Neural progenitor cell (in vitro differentiated cells): ENCODE measurements around the gene CCDC122. TPM values are rescaled to one million over a fixed set of nuclear protein-coding genes. Genes with fewer than 3 reads are reported as not detected.

Source experiments
- DNase-seq: peaks from one replicate; pipeline ENCODE4 v3.0.0-alpha.2; 2016; ENCODE audit warnings: low spot score
- H2AFZ ChIP-seq: fragments of 200-600 bp; sonication (generic); replicated peaks from 2 replicates; pipeline ENCODE4 v1.6.1; 2016; ENCODE audit warnings: antibody characterized with exemption
- H3F3A ChIP-seq: fragments of 200-600 bp; sonication (generic); 2 replicates; pipeline ENCODE4 v1.6.1; 2016; ENCODE audit warnings: antibody characterized with exemption, low read depth
- H3K27ac ChIP-seq: fragments of 200-600 bp; sonication (generic); 2 replicates; pipeline ENCODE4 v1.5.1; 2016; ENCODE audit warnings: mild to moderate bottlenecking
- H3K27me3 ChIP-seq: fragments of 200-600 bp; sonication (generic); 2 replicates; pipeline ENCODE4 v1.6.1; 2016; ENCODE audit warnings: mild to moderate bottlenecking, moderate library complexity
- H3K36me3 ChIP-seq: fragments of 200-600 bp; sonication (generic); 2 replicates; pipeline ENCODE4 v1.5.1; 2016
- H3K4me1 ChIP-seq: fragments of 200-600 bp; sonication (generic); 2 replicates; pipeline ENCODE4 v1.6.1; 2016; ENCODE audit warnings: mixed run types
- H3K4me2 ChIP-seq: fragments of 200-600 bp; sonication (generic); 2 replicates; pipeline ENCODE4 v1.6.1; 2016
- H3K4me3 ChIP-seq: fragments of 200-600 bp; sonication (generic); 2 replicates; pipeline ENCODE4 v1.5.1; 2016
- H3K79me2 ChIP-seq: fragments of 200-600 bp; sonication (generic); 2 replicates; pipeline ENCODE4 v1.6.1; 2016; ENCODE audit warnings: low read depth
- H3K9ac ChIP-seq: fragments of 200-600 bp; sonication (generic); 2 replicates; pipeline ENCODE4 v1.6.1; 2016
- H3K9me3 ChIP-seq: fragments of 200-600 bp; sonication (generic); 2 replicates; pipeline ENCODE4 v1.5.1; 2016; ENCODE audit warnings: low read depth
- H4K20me1 ChIP-seq: fragments of 200-600 bp; sonication (generic); 2 replicates; pipeline ENCODE4 v1.6.1; 2016; ENCODE audit warnings: low read depth
- H3K27ac Mint-ChIP-seq: 3 replicates; pipeline ENCODE4 v1.8.0; 2021; ENCODE audit warnings: mixed read lengths
- H3K27me3 Mint-ChIP-seq: 2 replicates; pipeline ENCODE4 v1.8.0; 2022; ENCODE audit warnings: low read depth, mild to moderate bottlenecking, inconsistent platforms, moderate library complexity, mixed read lengths; ENCODE audit not compliant: insufficient read depth
- H3K36me3 Mint-ChIP-seq: 3 replicates; pipeline ENCODE4 v1.8.0; 2021; ENCODE audit warnings: mixed read lengths
- H3K4me1 Mint-ChIP-seq: 3 replicates; pipeline ENCODE4 v1.8.0; 2021; ENCODE audit warnings: mixed read lengths
- H3K4me3 Mint-ChIP-seq: 3 replicates; pipeline ENCODE4 v1.8.0; 2021; ENCODE audit warnings: mild to moderate bottlenecking, moderate library complexity, mixed read lengths
- H3K9me3 Mint-ChIP-seq: 3 replicates; pipeline ENCODE4 v1.8.0; 2020; ENCODE audit warnings: mixed read lengths
- CTCF ChIP-seq: fragments of 200-600 bp; sonication (generic); IDR thresholded peaks from 2 replicates; pipeline ENCODE4 v1.5.1; 2017; ENCODE audit warnings: antibody characterized with exemption, mild to moderate bottlenecking
- EZH2 ChIP-seq: fragments of 200-600 bp; sonication (generic); IDR thresholded peaks from 2 replicates; pipeline ENCODE4 v1.6.1; 2017; ENCODE audit warnings: antibody characterized with exemption, mild to moderate bottlenecking, moderate library complexity
- EZH2phosphoT487 ChIP-seq: fragments of 200-600 bp; sonication (generic); IDR thresholded peaks from 2 replicates; pipeline ENCODE4 v1.6.1; 2017; ENCODE audit warnings: antibody characterized with exemption
- total RNA-seq: library from RNA; depleted of rRNA; stranded (reverse); fragments of >200 nt; gene quantifications from 2 replicates; pipeline ENCODE4 v1.2.3, GENCODE V29; 2015; ENCODE audit warnings: low replicate concordance

Gene CCDC122
- total RNA-seq, 1 donor from 2014 or later, result 24.4 TPM

GRCh38 chr13:43861863-43862262 lies 17.7 kb downstream of the CCDC122 start:
- Mint-ChIP-seq H3K27me3 (peaks cover 3% of the 10 kb centered on the region), H3K9me3 (peaks cover 3% of the 10 kb centered on the region), H3K36me3 (peaks cover 2% of the 10 kb centered on the region), H3K4me3 (no peak overlapping the region), H3K4me1 (no peaks in the 10 kb centered on the region), H3K27ac (no peak overlapping the region)
- H3K4me2 ChIP-seq, result no peak overlapping the region
- H3F3A ChIP-seq, result no peaks in the 10 kb centered on the region
- H3K27me3 ChIP-seq, result no peaks in the 10 kb centered on the region
- no peak overlapping the region for H3K4me3 ChIP-seq
- no peaks in the 10 kb centered on the region for H3K79me2 ChIP-seq
- H3K36me3 ChIP-seq, result no peaks in the 10 kb centered on the region
- TF ChIP-seq CTCF, result no peak
- no peak for TF ChIP-seq EZH2phosphoT487
- TF ChIP-seq EZH2, result no peak
- H3K4me1 ChIP-seq, result no peaks in the 10 kb centered on the region
- H3K9me3 ChIP-seq, result peaks cover 10% of the 10 kb centered on the region
- DNase-seq, result no peak
- H2AFZ ChIP-seq, result no peak overlapping the region
- H3K9ac ChIP-seq, result no peak overlapping the region
- H4K20me1 ChIP-seq, result no peaks in the 10 kb centered on the region
- no peak overlapping the region for H3K27ac ChIP-seq

- H2AFZ ChIP-seq, result no peak overlapping the region
- no peak overlapping the region for H3K4me3 Mint-ChIP-seq
- peaks cover 53% of the 10 kb centered on the region for H3K9me3 Mint-ChIP-seq
- TF ChIP-seq EZH2 (no peak), EZH2phosphoT487 (no peak), CTCF (no peak)
- H3K36me3 Mint-ChIP-seq, result peaks cover 17% of the 10 kb centered on the region
- H3K4me1 Mint-ChIP-seq, result no peaks in the 10 kb centered on the region
- no peaks in the 10 kb centered on the region for H3K79me2 ChIP-seq
- peaks cover 22% of the 10 kb centered on the region for H3K9me3 ChIP-seq
- no peaks in the 10 kb centered on the region for H3K4me1 ChIP-seq
- H4K20me1 ChIP-seq, result no peaks in the 10 kb centered on the region
- no peaks in the 10 kb centered on the region for H3F3A ChIP-seq
- no peaks in the 10 kb centered on the region for H3K27me3 ChIP-seq
- no peak overlapping the region for H3K4me3 ChIP-seq
- no peak overlapping the region for H3K27ac ChIP-seq
- H3K36me3 ChIP-seq, result no peaks in the 10 kb centered on the region
- H3K27me3 Mint-ChIP-seq, result no peaks in the 10 kb centered on the region
- H3K4me2 ChIP-seq, result no peak overlapping the region
- H3K9ac ChIP-seq, result no peak overlapping the region
- no peak for DNase-seq
- H3K27ac Mint-ChIP-seq, result no peak overlapping the region
Measured at GRCh38 chr13:43852923-43853404, 26.6 kb downstream of the CCDC122 start.

DNA sequence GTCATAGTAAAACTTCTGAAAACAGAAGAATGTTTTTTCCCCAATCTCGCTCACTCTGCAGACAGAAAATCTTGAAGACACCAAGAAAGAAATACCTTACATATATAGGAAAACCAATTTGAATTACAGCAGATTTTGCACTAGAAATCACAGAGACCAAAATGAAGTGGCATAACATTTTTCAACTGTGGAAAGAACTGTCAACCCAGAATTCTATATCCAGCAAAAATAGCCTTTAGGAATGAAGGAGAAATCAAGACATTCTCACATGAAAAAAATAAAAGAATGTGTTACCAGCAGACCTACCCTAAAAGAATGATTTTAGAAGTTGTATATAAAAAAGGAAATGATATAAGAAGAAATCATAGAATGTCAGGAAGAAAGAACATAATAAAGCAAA lies 28.7 kb downstream of the CCDC122 start:
- Histone ChIP-seq H3K4me1 (no peaks in the 10 kb centered on the region), H3K9ac (no peak overlapping the region), H3K27ac (no peak overlapping the region), H4K20me1 (no peaks in the 10 kb centered on the region), H3F3A (no peaks in the 10 kb centered on the region), H3K4me3 (no peak overlapping the region), H3K79me2 (no peaks in the 10 kb centered on the region), H3K27me3 (no peaks in the 10 kb centered on the region), H3K9me3 (peaks cover 22% of the 10 kb centered on the region), H3K4me2 (no peak overlapping the region), H2AFZ (no peak overlapping the region), H3K36me3 (no peaks in the 10 kb centered on the region)
- Mint-ChIP-seq H3K27me3 (no peaks in the 10 kb centered on the region), H3K27ac (no peak overlapping the region), H3K4me1 (no peaks in the 10 kb centered on the region), H3K4me3 (no peak overlapping the region), H3K36me3 (peaks cover 16% of the 10 kb centered on the region), H3K9me3 (peaks cover 52% of the 10 kb centered on the region)
- TF ChIP-seq EZH2phosphoT487 (no peak), CTCF (no peak), EZH2 (no peak)
- no peak for DNase-seq
